Ureter (tissue), 1 donor: ENCODE measurements around the gene RGCC. TPM values are rescaled to one million over a fixed set of nuclear protein-coding genes. Genes with fewer than 3 reads are reported as not detected.
"Not testable (repeated sequence)": the region's sequence is repeated elsewhere in the genome, so short reads cannot be mapped to it uniquely, and the experiment has no call there.

Experiments
- DNase-seq: peaks from one replicate; pipeline ENCODE4 v3.0.0-alpha.2; 2020; ENCODE audit warnings: low spot score
- total RNA-seq: library from RNA; stranded (reverse); gene quantifications from one replicate; pipeline ENCODE4 v1.2.4, GENCODE V29; 2023
- donor health status: DM: yes; HTN: yes; CAD: no.

The RGCC gene, protein sequence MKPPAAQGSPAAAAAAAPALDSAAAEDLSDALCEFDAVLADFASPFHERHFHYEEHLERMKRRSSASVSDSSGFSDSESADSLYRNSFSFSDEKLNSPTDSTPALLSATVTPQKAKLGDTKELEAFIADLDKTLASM
- 11.9 TPM for total RNA-seq

DNA sequence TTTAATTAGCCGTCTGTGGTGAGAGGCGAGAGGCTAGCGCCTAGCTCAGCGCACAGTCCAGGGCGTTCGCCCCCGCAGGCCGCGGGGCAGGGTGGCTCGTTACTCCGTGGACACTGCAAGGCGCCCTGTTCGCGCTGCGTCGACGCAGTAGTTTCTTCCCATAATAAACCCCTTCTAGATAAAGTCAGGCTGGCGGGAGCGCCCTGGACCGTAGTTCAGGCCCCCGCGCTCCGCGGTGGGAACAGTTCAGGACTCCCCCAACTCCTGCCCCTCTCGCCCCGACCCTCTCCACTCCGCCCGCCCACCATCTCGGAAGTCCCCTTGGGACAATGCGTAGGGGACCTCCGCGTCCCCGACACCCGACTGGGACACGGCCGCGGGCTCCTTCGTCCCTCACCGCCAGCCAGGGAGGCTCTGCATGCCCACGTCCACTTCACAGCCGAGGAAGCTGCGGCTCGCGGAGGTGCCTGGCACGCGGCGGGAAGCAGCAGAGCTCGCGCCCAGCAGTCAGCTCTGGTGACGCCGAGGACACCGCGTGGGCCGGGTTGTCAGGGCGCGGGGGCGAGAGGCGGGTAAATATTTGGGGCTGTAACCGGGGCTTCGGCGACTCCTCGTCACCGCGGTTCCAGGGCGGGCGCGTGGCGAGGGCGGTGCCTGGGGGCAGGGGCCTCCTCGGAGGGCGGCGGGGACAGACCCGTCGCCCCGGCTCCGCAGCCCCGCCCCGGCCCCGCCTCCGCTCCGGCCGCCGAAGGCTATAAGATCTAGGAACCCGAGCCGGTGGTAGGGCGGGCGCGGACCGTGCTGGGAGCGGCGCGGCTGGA, at the start of gene RGCC:
TSS of gene RGCC (plus strand) at position 783 of the 821 bp plus-strand sequence. CDS start 158 bp downstream, outside the sequence.
- DNase-seq, result peak; percentile 60

DNA sequence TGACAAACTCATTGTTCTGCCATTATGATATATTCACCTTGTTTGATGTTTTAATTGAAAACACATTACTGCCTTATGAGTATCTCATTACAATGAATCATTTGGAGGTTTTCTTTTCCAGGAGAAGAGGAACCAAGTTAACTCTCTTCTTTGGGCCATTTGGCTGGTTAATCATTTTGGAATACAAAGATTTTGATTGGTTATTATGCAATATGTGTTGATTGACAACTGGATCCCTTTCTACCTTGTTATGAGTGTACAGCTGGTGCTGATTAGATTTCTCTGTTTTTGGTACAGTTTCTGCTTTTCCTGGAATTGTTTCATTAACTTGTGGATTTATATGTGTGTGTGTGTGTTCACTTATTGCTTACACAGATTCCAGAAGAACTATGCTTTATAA, 49.2 kb upstream of the RGCC start:
- no peak for DNase-seq

DNA sequence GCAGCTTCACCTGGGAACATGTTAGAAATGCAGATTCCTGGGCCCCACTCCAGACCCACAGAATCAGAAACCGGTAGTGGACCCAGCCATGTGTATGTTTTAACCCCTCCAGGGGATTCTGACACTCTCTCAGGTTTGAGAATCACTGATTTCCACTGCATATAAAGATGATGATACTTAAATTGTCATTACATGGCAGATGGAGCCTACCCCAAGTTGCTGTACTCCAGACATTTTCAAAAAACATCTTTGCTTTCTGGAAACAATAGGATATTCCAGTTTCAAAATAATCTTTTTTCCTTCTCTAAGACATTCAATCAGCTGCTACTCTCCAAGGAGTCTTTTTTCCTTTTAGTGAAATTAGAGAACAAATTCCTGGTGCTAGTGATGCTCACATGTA, 48.6 kb upstream of the RGCC start:
- DNase-seq, result no peak

- no peak for DNase-seq
Observed at GRCh38 chr13:41409611-41410010, 47.7 kb upstream of the RGCC start.

DNA sequence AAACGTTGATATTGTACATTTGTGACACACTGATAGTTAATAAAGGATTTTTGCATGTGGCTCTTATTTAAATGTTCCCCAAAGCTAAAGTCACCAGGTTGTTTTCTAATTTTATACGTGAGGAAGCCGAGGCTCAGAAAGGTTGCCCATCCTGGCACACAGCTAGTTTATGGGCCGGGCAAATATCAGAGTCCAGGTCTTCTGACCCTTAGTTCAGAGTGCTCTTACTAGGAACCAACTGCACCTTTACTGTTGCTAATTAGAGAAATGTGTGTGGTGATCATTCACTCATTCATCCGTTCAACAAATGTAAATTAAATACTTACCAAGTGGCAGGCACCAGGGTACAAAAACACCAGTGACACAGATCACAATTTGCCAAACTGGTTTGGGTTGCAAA, 46.3 kb upstream of the RGCC start:
- DNase-seq, result no peak

GRCh38 chr13:41411522-41411921, 45.8 kb upstream of the RGCC start:
- no peak for DNase-seq

DNA sequence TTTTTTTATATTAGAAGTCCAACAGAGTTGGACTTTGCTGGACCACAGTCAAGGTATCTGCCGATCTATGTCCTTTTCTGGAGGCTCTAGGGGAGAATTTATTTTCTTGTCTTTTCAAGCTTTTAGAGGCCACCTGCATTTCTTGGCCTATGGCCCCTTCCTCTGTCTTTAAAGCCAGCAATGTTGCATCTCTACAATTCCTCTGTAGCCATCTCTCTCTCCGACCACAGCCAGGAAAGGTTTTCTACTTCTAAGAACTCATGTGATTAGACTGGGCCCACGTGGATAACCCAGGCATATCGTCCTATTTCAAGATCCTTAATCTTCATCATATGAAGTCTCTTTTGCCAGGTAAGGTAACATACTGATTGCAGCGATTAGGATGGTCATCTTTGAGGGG, 43.5 kb upstream of the RGCC start:
- no peak for DNase-seq

GRCh38 chr13:41416276-41416675, 41.1 kb upstream of the RGCC start:
- no peak for DNase-seq

GRCh38 chr13:41418027-41418426, 39.3 kb upstream of the RGCC start:
- no peak for DNase-seq

GRCh38 chr13:41418731-41419130, 38.6 kb upstream of the RGCC start:
- no peak for DNase-seq

- no peak for DNase-seq
Observed at GRCh38 chr13:41419206-41419605, 38.1 kb upstream of the RGCC start.

DNA sequence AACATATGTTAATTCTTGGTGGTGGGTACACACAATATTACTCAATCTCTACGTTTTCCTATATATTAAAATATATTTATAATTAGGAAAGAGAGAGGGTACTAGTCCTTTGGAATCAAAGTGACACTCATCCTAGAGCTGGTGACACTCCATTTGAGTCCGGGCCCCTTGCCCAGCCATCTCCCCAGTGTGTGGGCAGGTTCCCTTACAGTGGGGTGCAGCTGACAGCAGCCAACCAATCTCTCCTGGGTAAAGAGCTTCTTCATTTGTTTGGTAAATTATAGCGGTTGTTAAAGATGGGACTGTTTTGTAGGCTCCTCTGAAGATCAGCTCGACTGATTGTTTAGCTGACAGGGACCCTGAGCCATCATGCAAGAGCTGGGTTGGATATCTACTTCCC, 37.2 kb upstream of the RGCC start:
- DNase-seq, result no peak

DNA sequence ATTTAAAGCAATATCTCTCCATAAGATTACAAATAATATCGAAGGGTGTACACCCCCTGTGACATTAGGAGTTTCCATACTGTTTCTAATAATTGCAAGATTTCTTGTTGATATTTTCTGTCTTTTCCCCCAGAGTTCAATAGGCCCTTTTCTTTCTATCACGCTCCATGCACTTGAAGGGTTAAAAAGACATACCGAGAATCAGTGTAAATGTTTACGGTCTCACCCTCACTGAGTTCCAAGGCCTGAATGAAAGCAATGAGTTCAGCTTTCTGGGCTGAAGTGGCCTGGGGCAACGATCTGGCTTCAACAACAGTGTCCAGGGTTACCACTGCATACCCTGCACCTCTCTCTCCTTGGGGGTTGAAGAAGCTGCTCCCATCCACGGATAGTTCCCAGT, 36.0 kb upstream of the RGCC start:
- DNase-seq, result not testable (repeated sequence)

GRCh38 chr13:41421983-41422382, 35.4 kb upstream of the RGCC start:
- DNase-seq, result not testable (repeated sequence)

DNA sequence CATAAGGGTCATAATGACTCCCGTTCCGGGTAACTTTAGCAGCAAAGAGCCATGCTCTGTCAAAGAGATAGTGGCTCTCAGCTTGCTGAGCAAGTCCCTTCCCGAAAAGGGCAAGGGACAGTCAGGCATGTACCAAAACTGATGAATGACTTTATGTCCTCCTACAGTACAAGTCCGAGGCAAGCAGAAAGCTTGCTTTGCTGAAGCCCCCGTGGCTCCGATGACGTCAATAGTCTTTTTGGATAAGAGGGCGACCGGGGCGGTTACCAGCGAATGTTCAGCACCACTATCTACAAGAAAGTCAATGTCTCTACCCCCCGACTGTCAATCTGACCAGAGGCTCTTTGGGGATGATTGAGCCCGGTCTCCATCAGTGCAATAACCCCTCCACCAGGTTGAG, 34.1 kb upstream of the RGCC start:
- not testable (repeated sequence) for DNase-seq

DNA sequence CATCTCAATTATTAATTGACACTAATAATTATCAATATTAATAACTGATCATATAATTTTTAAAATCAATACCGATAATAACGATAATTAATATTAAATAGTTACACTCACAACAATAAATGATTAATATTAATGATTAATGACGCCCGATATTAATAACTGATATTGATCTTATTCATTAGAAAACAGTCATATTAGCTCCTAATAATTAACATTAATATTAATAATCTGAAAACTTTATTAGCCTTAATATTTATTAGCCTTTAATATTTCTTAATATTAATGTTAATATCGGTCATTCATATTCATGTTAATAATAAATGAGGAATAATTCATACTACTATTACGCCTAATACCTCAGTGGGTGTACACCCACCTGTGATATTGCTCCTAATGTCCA, 32.7 kb upstream of the RGCC start:
- DNase-seq, result not testable (repeated sequence)

GRCh38 chr13:41426047-41426446, 31.3 kb upstream of the RGCC start:
- no peak for DNase-seq

- no peak for DNase-seq
Observed at GRCh38 chr13:41427666-41428065, 29.7 kb upstream of the RGCC start.

DNA sequence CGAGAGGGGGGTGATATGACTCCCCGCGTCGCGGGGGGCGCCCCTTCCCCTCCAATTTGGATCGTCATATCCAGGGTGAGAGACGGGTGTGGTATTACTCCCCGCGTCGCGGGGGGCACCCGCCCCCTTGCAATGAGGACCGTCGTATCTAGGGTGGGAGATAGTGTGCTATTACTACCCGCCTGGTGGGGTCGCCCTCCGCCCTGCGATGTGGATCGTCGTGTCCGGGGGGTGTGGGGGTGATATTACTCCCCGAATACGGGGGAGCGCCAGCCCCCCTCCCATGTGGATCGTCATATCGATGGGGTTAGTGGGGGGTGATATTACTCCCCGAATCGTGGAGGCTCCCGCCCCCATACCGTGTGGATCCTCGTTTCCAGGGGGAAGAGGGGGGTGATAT, 29.2 kb upstream of the RGCC start:
- no peak for DNase-seq

GRCh38 chr13:41434030-41434429, 23.3 kb upstream of the RGCC start:
- not testable (repeated sequence) for DNase-seq

DNA sequence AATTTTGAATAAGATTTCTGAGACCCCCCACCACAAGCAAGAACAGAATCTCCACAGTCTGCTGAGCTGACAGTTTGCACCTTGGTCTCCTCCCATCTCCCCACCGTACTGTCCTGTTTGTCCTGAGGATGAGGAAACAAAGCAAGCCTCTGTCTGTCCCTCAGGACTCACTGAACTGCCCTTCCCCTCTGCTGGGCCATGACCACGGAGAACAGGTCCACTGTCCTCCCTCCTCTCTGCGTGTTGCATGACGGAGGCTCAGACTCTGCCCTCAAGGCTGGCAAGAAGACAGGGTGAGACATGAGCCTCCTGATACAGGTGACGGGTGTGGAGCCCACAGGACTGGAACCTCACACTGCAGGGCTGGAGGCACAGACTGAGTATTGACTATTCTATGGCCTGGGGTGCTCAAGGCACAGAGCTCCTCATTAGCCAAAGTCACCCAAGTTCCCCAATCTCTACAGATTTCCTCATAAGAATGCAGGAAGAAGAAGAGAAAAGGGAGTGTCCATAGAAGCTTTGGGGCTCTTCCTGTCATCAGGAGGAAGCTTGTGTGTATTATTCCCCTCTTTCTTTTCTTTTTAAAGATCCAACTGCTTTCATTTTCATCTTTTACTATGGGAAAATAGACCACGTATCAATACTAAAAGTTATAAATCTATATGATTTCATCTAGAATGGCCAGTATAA, 22.4 kb upstream of the RGCC start:
- DNase-seq, result no peak

DNA sequence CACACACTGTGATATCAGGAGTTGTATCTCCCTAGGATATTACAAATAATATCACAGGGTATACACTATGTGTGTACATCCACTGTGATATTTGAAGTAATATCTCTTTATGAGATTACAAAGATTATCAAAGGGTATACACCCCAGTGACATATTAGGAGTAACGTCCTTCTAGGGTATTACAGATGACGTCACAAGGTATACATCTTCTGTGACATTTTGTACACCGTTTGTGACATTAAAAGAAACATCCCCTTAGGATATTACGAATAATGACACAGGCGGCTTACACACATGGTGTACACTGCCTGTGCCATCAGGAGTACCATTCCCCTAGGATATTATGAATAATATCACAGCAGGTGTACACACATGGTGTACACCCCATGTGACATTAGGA, 13.4 kb upstream of the RGCC start:
- DNase-seq, result no peak

DNA sequence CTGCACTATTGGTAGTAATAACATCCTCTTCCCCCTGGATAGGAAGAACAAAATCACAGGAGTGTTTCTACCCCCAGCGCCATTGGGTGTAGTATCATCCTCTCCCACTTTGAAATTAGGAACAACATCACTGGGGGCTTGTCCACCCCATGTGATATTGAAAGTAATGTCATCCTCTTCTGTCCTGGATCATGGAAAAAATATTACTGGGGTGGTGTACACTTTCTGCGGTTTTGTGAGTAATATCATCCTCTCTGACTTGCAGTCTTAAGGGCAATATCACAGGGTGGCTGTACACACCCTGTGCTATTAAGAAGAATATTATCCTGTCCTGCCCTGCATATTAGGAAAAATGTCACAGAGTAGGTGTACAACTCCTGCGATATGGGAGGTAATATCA, 4.9 kb upstream of the RGCC start:
- no peak for DNase-seq
